GM12878 (cell line): ENCODE results near the gene KBTBD2. TPM values are rescaled to one million over a fixed set of nuclear protein-coding genes. Genes with fewer than 3 reads are reported as not detected.

ENCODE experiments used
- polyA plus RNA-seq, 11 experiments: library from polyadenylated mRNA; depleted of rRNA in 4 of 11; unstranded in 6 of 11; stranded (reverse) in 5 of 11; fragments of >200 nt; fragmentation: Nextera tagmentation in 4 of 11; fragmentation: Illumina TruSeq in 1 of 11; extraction: Ambion mirVana in 4 of 11; extraction: Trizol in 1 of 11; gene quantifications; 1 replicate in 1 of 11; 2 replicates in 10 of 11; pipeline versions ENCODE4 v1.2.1 to v1.2.3, GENCODE V29; 2011 to 2016; ENCODE audit warnings: inconsistent platforms in 2 of 11, missing spikeins in 2 of 11, low read depth in 1 of 11
- total RNA-seq, 4 experiments: library from RNA; depleted of rRNA in 3 of 4; stranded (reverse); fragments of >200 nt in 3 of 4; fragmentation: Illumina TruSeq in 1 of 4; extraction: Trizol in 1 of 4; gene quantifications; 2 replicates each; pipeline versions ENCODE4 v1.2.1 to v1.2.3, GENCODE V29; 2013 to 2021

KBTBD2 gene
- total and polyA plus RNA-seq, 10 of the 15 experiments (the other 5 are each of a cell fraction or from before 2014, with no cell fraction given) = 8.1 to 22.3 (median 16.2) TPM

Other genes starting within 250 kb of the KBTBD2 start
- gene FKBP9, start 65.7 kb upstream of the KBTBD2 start, total RNA-seq (2014; rRNA removed) = 3.8 and 5.1 TPM in 2 replicates
- 3.1 and 3.5 TPM in 2 replicates for gene FKBP9, start 65.7 kb upstream of the KBTBD2 start, total RNA-seq (2014; rRNA removed; fragmentation: Illumina TruSeq; extraction: Trizol)
- 5.6 and 6.6 TPM in 2 replicates for gene FKBP9, start 65.7 kb upstream of the KBTBD2 start, total RNA-seq (2021)
- 0.04 TPM in 2 replicates for gene FKBP9, start 65.7 kb upstream of the KBTBD2 start, polyA plus RNA-seq (2011; rRNA removed)
- 2.5 and 3.1 TPM in 2 replicates for gene FKBP9, start 65.7 kb upstream of the KBTBD2 start, polyA plus RNA-seq (2014; fragmentation: Illumina TruSeq; extraction: Trizol)
- 1 to 10 TPM; 1.0 to 1.3 TPM for gene FKBP9, start 65.7 kb upstream of the KBTBD2 start, polyA plus RNA-seq (2014; fragmentation: Nextera tagmentation; extraction: Ambion mirVana)
- 2.4 and 3.7 TPM in 2 replicates for gene FKBP9, start 65.7 kb upstream of the KBTBD2 start, polyA plus RNA-seq (2014; rRNA removed)
- 1 to 10 TPM; 1.6 to 2.2 TPM for gene FKBP9, start 65.7 kb upstream of the KBTBD2 start, polyA plus RNA-seq (2016; fragmentation: Nextera tagmentation; extraction: Ambion mirVana)
- gene NT5C3A, start 171.0 kb upstream of the KBTBD2 start, total RNA-seq (2014; rRNA removed) = 61.0 and 80.5 TPM in 2 replicates
- gene NT5C3A, start 171.0 kb upstream of the KBTBD2 start, total RNA-seq (2014; rRNA removed; fragmentation: Illumina TruSeq; extraction: Trizol) = 86.8 and 95.5 TPM in 2 replicates
- 53.8 and 60.2 TPM in 2 replicates for gene NT5C3A, start 171.0 kb upstream of the KBTBD2 start, total RNA-seq (2021)
- 96.5 and 181 TPM in 2 replicates for gene NT5C3A, start 171.0 kb upstream of the KBTBD2 start, polyA plus RNA-seq (2011; rRNA removed)
- 88.1 and 115 TPM in 2 replicates for gene NT5C3A, start 171.0 kb upstream of the KBTBD2 start, polyA plus RNA-seq (2014; fragmentation: Illumina TruSeq; extraction: Trizol)
- 100 to 1,000 TPM in 1 of 2 experiments, 10 to 100 TPM in 1; 81.8 to 111 TPM for gene NT5C3A, start 171.0 kb upstream of the KBTBD2 start, polyA plus RNA-seq (2014; fragmentation: Nextera tagmentation; extraction: Ambion mirVana)
- gene NT5C3A, start 171.0 kb upstream of the KBTBD2 start, polyA plus RNA-seq (2014; rRNA removed) = 50.9 and 59.9 TPM in 2 replicates
- 10 to 100 TPM; 53.0 to 57.9 TPM for gene NT5C3A, start 171.0 kb upstream of the KBTBD2 start, polyA plus RNA-seq (2016; fragmentation: Nextera tagmentation; extraction: Ambion mirVana)
- 13.9 and 14.8 TPM in 2 replicates for gene RP9, start 217.6 kb upstream of the KBTBD2 start, total RNA-seq (2014; rRNA removed)
- 17.7 and 18.5 TPM in 2 replicates for gene RP9, start 217.6 kb upstream of the KBTBD2 start, total RNA-seq (2014; rRNA removed; fragmentation: Illumina TruSeq; extraction: Trizol)
- gene RP9, start 217.6 kb upstream of the KBTBD2 start, total RNA-seq (2021) = 9.7 and 11.4 TPM in 2 replicates
- 20.2 and 20.3 TPM in 2 replicates for gene RP9, start 217.6 kb upstream of the KBTBD2 start, polyA plus RNA-seq (2011; rRNA removed)
- gene RP9, start 217.6 kb upstream of the KBTBD2 start, polyA plus RNA-seq (2014; fragmentation: Illumina TruSeq; extraction: Trizol) = 20.8 and 25.3 TPM in 2 replicates
- 1 to 10 TPM; 7.6 to 9.6 TPM for gene RP9, start 217.6 kb upstream of the KBTBD2 start, polyA plus RNA-seq (2014; fragmentation: Nextera tagmentation; extraction: Ambion mirVana)
- 16.1 and 16.3 TPM in 2 replicates for gene RP9, start 217.6 kb upstream of the KBTBD2 start, polyA plus RNA-seq (2014; rRNA removed)
- 10 to 100 TPM; 21.8 to 23.9 TPM for gene RP9, start 217.6 kb upstream of the KBTBD2 start, polyA plus RNA-seq (2016; fragmentation: Nextera tagmentation; extraction: Ambion mirVana)
- gene BBS9, start 237.8 kb upstream of the KBTBD2 start, total RNA-seq (2014; rRNA removed) = 2.8 and 3.3 TPM in 2 replicates
- gene BBS9, start 237.8 kb upstream of the KBTBD2 start, total RNA-seq (2014; rRNA removed; fragmentation: Illumina TruSeq; extraction: Trizol) = 2.4 and 2.8 TPM in 2 replicates
- gene BBS9, start 237.8 kb upstream of the KBTBD2 start, total RNA-seq (2021) = 4.1 and 4.8 TPM in 2 replicates
- 5.6 and 6.5 TPM in 2 replicates for gene BBS9, start 237.8 kb upstream of the KBTBD2 start, polyA plus RNA-seq (2011; rRNA removed)
- 2.2 and 2.9 TPM in 2 replicates for gene BBS9, start 237.8 kb upstream of the KBTBD2 start, polyA plus RNA-seq (2014; fragmentation: Illumina TruSeq; extraction: Trizol)
- gene BBS9, start 237.8 kb upstream of the KBTBD2 start, polyA plus RNA-seq (2014; fragmentation: Nextera tagmentation; extraction: Ambion mirVana) = 1 to 10 TPM; 1.2 to 2.3 TPM
- gene BBS9, start 237.8 kb upstream of the KBTBD2 start, polyA plus RNA-seq (2014; rRNA removed) = 1.5 TPM in 2 replicates
- 1 to 10 TPM; 2.3 to 4.5 TPM for gene BBS9, start 237.8 kb upstream of the KBTBD2 start, polyA plus RNA-seq (2016; fragmentation: Nextera tagmentation; extraction: Ambion mirVana)